ENCODE results near the gene ZCCHC3. TPM values are rescaled to one million over a fixed set of nuclear protein-coding genes. Genes with fewer than 3 reads are reported as not detected.
A peak's percentile ranks its signal among the peaks of the same experiment; 100 is the strongest.

The ZCCHC3 gene
- total RNA-seq, 1 donor from 2014 or later, result 40.5 TPM

- H3K27ac Mint-ChIP-seq, result no peak overlapping the region
Observed at GRCh38 chr20:311609-312008, 14.2 kb downstream of the ZCCHC3 start.

GRCh38 chr20:312067-312466 lies 14.7 kb downstream of the ZCCHC3 start:
- Mint-ChIP-seq H3K27me3 (no peaks in the 10 kb centered on the region), H3K27ac (no peak overlapping the region), H3K36me3 (no peaks in the 10 kb centered on the region), H3K9me3 (no peaks in the 10 kb centered on the region), H3K4me1 (ENCODE audit: unreplicated experiment) (peaks cover 19% of the 10 kb centered on the region), H3K4me3 (no peak overlapping the region)
- DNase-seq (ENCODE audit: extremely low spot score, unreplicated experiment), result no peak
- TF ChIP-seq CTCF (conservative IDR thresholded peaks at IDR 0.05), result no peak

More at GRCh38 chr20:311609-312008, 14.2 kb downstream of the ZCCHC3 start:
- no peak for DNase-seq (ENCODE audit: extremely low spot score, unreplicated experiment)
- Mint-ChIP-seq H3K9me3 (no peaks in the 10 kb centered on the region), H3K4me1 (ENCODE audit: unreplicated experiment) (peaks cover 19% of the 10 kb centered on the region), H3K36me3 (no peaks in the 10 kb centered on the region), H3K27me3 (no peaks in the 10 kb centered on the region), H3K4me3 (peak overlapping the region; percentile 61)
- TF ChIP-seq CTCF (conservative IDR thresholded peaks at IDR 0.05), result no peak

- no peak for TF ChIP-seq CTCF (conservative IDR thresholded peaks at IDR 0.05)
- H3K4me1 Mint-ChIP-seq (ENCODE audit: unreplicated experiment), result peaks cover 18% of the 10 kb centered on the region
- H3K27me3 Mint-ChIP-seq, result no peaks in the 10 kb centered on the region
- DNase-seq (ENCODE audit: extremely low spot score, unreplicated experiment), result no peak
- H3K36me3 Mint-ChIP-seq, result no peaks in the 10 kb centered on the region
- H3K4me3 Mint-ChIP-seq, result no peak overlapping the region
- H3K27ac Mint-ChIP-seq, result no peak overlapping the region
- H3K9me3 Mint-ChIP-seq, result no peaks in the 10 kb centered on the region
Observed at GRCh38 chr20:312866-313265, 15.5 kb downstream of the ZCCHC3 start.

- no peaks in the 10 kb centered on the region for H3K9me3 Mint-ChIP-seq
- no peaks in the 10 kb centered on the region for H3K27me3 Mint-ChIP-seq
- DNase-seq (ENCODE audit: extremely low spot score, unreplicated experiment), result no peak
- H3K27ac Mint-ChIP-seq, result no peak overlapping the region
- no peak for TF ChIP-seq CTCF (conservative IDR thresholded peaks at IDR 0.05)
- H3K4me3 Mint-ChIP-seq, result no peak overlapping the region
- peaks cover 13% of the 10 kb centered on the region for H3K4me1 Mint-ChIP-seq (ENCODE audit: unreplicated experiment)
- no peaks in the 10 kb centered on the region for H3K36me3 Mint-ChIP-seq
Observed at GRCh38 chr20:313402-313801, 16.0 kb downstream of the ZCCHC3 start.

- no peak for TF ChIP-seq CTCF (conservative IDR thresholded peaks at IDR 0.05)
- DNase-seq (ENCODE audit: extremely low spot score, unreplicated experiment), result no peak
- H3K27me3 Mint-ChIP-seq, result no peaks in the 10 kb centered on the region
- H3K4me3 Mint-ChIP-seq, result no peak overlapping the region
- peaks cover 11% of the 10 kb centered on the region for H3K4me1 Mint-ChIP-seq (ENCODE audit: unreplicated experiment)
- no peaks in the 10 kb centered on the region for H3K9me3 Mint-ChIP-seq
- H3K27ac Mint-ChIP-seq, result no peak overlapping the region
- H3K36me3 Mint-ChIP-seq, result no peaks in the 10 kb centered on the region
Observed at GRCh38 chr20:313948-314347, 16.6 kb downstream of the ZCCHC3 start.
